Right lobe of liver (tissue), 6 donors: ENCODE results near the gene FBXO15. TPM values are rescaled to one million over a fixed set of nuclear protein-coding genes. Genes with fewer than 3 reads are reported as not detected.
A peak's percentile ranks its signal among the peaks of the same experiment; 100 is the strongest.

Experiments
- ATAC-seq, 4 donors: fragments of 200-7000 bp; cut with Tn5 transposase; one replicate each; pipeline ENCODE4 v1.9.1; 2020; ENCODE audit warnings: mild to moderate bottlenecking in 4 of 4, moderate library complexity in 4 of 4
- DNase-seq, 3 donors: peaks; one replicate each; pipeline ENCODE4 v3.0.0-alpha.2; 2020
- H3K27ac ChIP-seq, 3 donors: fragments of 200-600 bp; one replicate each; pipeline ENCODE4 v1.8.0; 2022
- H3K27me3 ChIP-seq, 2 donors: fragments of 200-600 bp; one replicate each; pipeline ENCODE4 v1.8.0; 2022
- H3K36me3 ChIP-seq, 4 donors: fragments of 200-600 bp; sonication (generic) in 1 of 4; one replicate each; pipeline versions ENCODE4 v1.5.1 to v1.8.0; 2017 to 2022; ENCODE audit warnings: control low read depth in 1 of 4
- H3K4me1 ChIP-seq, 4 donors: fragments of 200-600 bp; sonication (generic) in 1 of 4; one replicate each; pipeline versions ENCODE4 v1.5.1 to v1.8.0; 2017 to 2022; ENCODE audit warnings: control low read depth in 1 of 4
- H3K4me3 ChIP-seq, 3 donors: fragments of 200-600 bp; one replicate each; pipeline ENCODE4 v1.8.0; 2022
- H3K9me3 ChIP-seq, 4 donors: fragments of 200-600 bp; sonication (generic) in 1 of 4; one replicate each; pipeline versions ENCODE4 v1.5.1 to v1.8.0; 2017 to 2022; ENCODE audit warnings: control low read depth in 1 of 4
- POLR2A ChIP-seq: fragments of 450-650 bp; IDR thresholded peaks from one replicate; pipeline ENCODE4 v1.6.1; 2017; ENCODE audit warnings: antibody characterized with exemption, mild to moderate bottlenecking
- WGBS: methylation state at CpG from one replicate; pipeline ENCODE4 v1.1.6; 2018; ENCODE audit warnings: low coverage, low lambda C conversion rate; ENCODE audit not compliant: insufficient coverage; ENCODE audit errors: missing lambda C conversion rate; 5-methylcytosine and 5-hydroxymethylcytosine counted together
- intact Hi-C, 2 donors: fragments of 100-400 bp; cut with DNase I; formaldehyde crosslinking; loops; one replicate each; pipeline versions ENCODE4 v1.11.2 to v1.14.1; 2022
- total RNA-seq, 6 experiments: library from RNA; depleted of rRNA in 2 of 6; stranded (reverse); fragments of >200 nt in 2 of 6; fragmentation: NEBNext Ultra II Directional in 3 of 6; extraction: Animal tissue kit (Norgen Biotek cat#: 25700) in 3 of 6; gene quantifications; one replicate each; pipeline versions ENCODE4 v1.1.0 to v1.2.4, GENCODE V29; 2016 to 2023
- TF ChIP-seq, protein P1 (sequence below), 4 donors: fragments of 200-600 bp in 3 of 4; fragments of 450-650 bp in 1 of 4; IDR thresholded peaks; one replicate each; pipeline versions ENCODE4 v1.5.1 to v1.8.0; 2016 to 2022; ENCODE audit warnings: antibody characterized with exemption in 4 of 4, mild to moderate bottlenecking in 2 of 4
- donor health status: DM: no; HTN: yes; CAD: no.
- donor health status: DM: no; HTN: no; CAD: no.
- donor health status: DM: no; HTN: no; CAD: no.
- donor health status: DM: no; HTN: yes; CAD: no.
- donor health status: DM: no; HTN: yes; CAD: no.

Gene FBXO15
- total RNA-seq, 6 experiments from 2014 or later: 0.19 to 1.7 (median 0.60) TPM; not detected in 1

DNA sequence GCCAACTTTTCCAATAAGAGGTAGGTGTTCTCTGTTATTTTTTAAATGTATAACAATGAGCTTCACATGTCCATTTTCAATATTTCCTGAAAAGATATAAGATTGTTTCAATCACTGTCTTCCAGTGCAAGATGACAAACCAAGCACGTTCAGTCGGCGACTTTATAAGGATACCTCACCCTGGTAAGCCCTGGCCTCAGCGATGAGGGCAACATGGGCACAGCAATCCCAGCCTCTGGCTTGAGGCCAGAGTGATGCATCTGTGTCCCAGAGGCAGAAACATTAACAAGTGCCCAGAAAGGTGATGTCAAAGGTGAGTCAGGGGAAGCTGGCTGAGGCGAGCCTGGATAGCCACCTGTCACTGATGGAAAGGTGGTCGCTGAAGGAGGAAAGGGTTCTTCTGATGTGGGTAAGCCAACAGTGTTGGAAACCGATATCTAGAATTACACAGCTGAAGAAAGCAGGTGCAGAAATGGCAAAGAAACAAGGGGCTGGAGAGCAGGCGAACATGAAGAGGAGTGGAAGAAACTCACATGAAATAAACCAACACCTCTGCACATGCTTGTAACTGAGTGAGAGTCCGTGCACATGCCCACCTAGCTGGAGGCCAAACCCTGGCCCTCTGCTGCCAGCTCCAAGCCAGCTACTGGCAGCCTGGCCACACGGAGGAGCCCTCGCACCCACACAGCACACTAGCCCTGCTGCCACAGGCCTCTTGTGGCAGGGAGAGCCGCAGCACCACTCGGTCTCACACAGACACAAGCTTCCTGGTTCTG lies 65.5 kb downstream of the FBXO15 start:
- intact Hi-C loops: no loop called here
- no peaks in the 10 kb centered on the region for H3K4me1 ChIP-seq
- H3K9me3 ChIP-seq: no peaks in the 10 kb centered on the region
- 67% methylated on average over 10 of the region's 13 CpGs for WGBS
- ATAC-seq (peak; percentile 64 to 79 (median 72)), DNase-seq (peak in 1 of 3 donors; percentile 48)
- no peak overlapping the region for H3K4me3 ChIP-seq
- no peak overlapping the region for H3K27ac ChIP-seq
- no peak for TF ChIP-seq POLR2A
- TF ChIP-seq, protein P1, sequence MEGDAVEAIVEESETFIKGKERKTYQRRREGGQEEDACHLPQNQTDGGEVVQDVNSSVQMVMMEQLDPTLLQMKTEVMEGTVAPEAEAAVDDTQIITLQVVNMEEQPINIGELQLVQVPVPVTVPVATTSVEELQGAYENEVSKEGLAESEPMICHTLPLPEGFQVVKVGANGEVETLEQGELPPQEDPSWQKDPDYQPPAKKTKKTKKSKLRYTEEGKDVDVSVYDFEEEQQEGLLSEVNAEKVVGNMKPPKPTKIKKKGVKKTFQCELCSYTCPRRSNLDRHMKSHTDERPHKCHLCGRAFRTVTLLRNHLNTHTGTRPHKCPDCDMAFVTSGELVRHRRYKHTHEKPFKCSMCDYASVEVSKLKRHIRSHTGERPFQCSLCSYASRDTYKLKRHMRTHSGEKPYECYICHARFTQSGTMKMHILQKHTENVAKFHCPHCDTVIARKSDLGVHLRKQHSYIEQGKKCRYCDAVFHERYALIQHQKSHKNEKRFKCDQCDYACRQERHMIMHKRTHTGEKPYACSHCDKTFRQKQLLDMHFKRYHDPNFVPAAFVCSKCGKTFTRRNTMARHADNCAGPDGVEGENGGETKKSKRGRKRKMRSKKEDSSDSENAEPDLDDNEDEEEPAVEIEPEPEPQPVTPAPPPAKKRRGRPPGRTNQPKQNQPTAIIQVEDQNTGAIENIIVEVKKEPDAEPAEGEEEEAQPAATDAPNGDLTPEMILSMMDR (IDR thresholded peaks at IDR 0.05): peak; percentile 11 to 36 (median 18)
- H3K36me3 ChIP-seq: no peaks in the 10 kb centered on the region
- H3K27me3 ChIP-seq: no peaks in the 10 kb centered on the region

GRCh38 chr18:74078257-74078656 lies 69.4 kb downstream of the FBXO15 start:
- ATAC-seq (no peak), DNase-seq (no peak)
- intact Hi-C loops: no loop called here
- Histone ChIP-seq H3K9me3 (no peaks in the 10 kb centered on the region), H3K36me3 (no peaks in the 10 kb centered on the region), H3K27me3 (no peaks in the 10 kb centered on the region), H3K4me1 (no peaks in the 10 kb centered on the region), H3K4me3 (no peak overlapping the region), H3K27ac (no peak overlapping the region)
- WGBS: 44% methylated on average over 3 of the region's 9 CpGs
- no peak for TF ChIP-seq POLR2A
- TF ChIP-seq, protein P1 (IDR thresholded peaks at IDR 0.05): no peak

DNA sequence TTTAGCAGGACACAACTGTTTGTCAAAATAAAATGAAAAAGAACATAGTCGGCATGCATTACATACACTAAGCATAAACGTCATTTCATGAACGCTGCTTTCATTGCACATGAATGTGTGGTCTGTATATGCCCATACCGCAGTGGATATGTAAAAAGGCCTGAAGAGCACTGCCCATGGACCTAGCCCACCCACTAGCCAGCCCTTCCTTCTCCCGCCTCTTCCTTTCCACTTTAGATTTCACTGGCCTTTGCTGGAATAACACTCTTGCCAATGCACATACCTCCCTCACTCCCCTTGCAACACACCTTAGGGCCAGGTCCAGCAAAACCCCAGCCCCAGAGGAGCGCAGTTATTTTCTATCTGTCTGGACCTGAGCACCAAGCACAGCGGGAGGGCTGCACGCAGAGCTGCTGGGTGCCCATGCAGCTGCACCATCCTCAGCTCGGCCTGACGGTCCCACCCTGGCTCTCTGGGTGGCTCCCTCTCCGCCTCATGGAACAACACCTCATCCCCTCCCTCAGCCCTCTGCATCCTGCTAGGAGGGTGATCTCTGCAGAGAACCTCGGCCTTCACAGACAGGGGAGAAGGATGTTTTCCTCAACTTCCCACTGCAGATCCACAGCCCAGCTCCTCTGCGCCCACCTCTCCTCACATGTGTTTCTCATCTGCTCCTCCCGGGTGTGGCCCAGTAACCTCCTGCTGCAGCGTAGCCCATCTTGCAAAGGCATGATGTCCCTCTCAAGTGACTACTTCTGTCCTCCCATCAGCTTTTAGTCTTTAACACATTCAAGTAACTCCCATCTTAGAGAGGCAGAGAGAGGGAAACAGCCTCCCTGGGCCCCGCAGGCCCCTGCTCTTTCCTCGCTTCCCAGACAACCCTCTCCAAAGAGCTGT lies 72.7 kb downstream of the FBXO15 start:
- intact Hi-C loops: no loop called here
- TF ChIP-seq, protein P1 (IDR thresholded peaks at IDR 0.05): no peak
- no peak for TF ChIP-seq POLR2A

GRCh38 chr18:74073957-74074667 lies 73.5 kb downstream of the FBXO15 start:
- ATAC-seq (no peak), DNase-seq (no peak)
- Histone ChIP-seq H3K4me3 (no peak overlapping the region), H3K4me1 (no peaks in the 10 kb centered on the region), H3K36me3 (no peaks in the 10 kb centered on the region), H3K27me3 (no peaks in the 10 kb centered on the region), H3K27ac (no peak overlapping the region), H3K9me3 (no peaks in the 10 kb centered on the region)
- TF ChIP-seq, protein P1 (IDR thresholded peaks at IDR 0.05): no peak
- TF ChIP-seq POLR2A: no peak
- intact Hi-C loops: no loop called here
- 78% methylated on average over 10 of the region's 10 CpGs for WGBS

More for the DNA sequence above, 72.7 kb downstream of the FBXO15 start:
- 82% methylated on average over 16 of the region's 17 CpGs for WGBS
- Histone ChIP-seq H3K27me3 (no peaks in the 10 kb centered on the region), H3K27ac (no peak overlapping the region), H3K36me3 (no peaks in the 10 kb centered on the region), H3K9me3 (no peaks in the 10 kb centered on the region), H3K4me3 (no peak overlapping the region), H3K4me1 (no peaks in the 10 kb centered on the region)
- no peak for DNase-seq
- ATAC-seq: no peak
